HUES64 (cell line): ENCODE measurements around the gene COQ8B.

Experiments
- H3K27ac ChIP-seq: 2 replicates; pipeline ENCODE4 v1.7.0; 2013; ENCODE audit warnings: low read depth, low read length, inconsistent platforms
- H3K27me3 ChIP-seq: 2 replicates; pipeline ENCODE4 v1.6.1; 2013; ENCODE audit warnings: mild to moderate bottlenecking, low read length; ENCODE audit not compliant: insufficient read depth
- H3K36me3 ChIP-seq: 2 replicates; pipeline ENCODE4 v1.6.1; 2013; ENCODE audit warnings: mild to moderate bottlenecking, low read length; ENCODE audit not compliant: insufficient read depth
- H3K4me1 ChIP-seq: 2 replicates; pipeline ENCODE4 v1.6.1; 2013; ENCODE audit warnings: mild to moderate bottlenecking, low read length, moderate library complexity; ENCODE audit not compliant: insufficient read depth
- H3K4me3 ChIP-seq: 2 replicates; pipeline ENCODE4 v1.5.1; 2013; ENCODE audit warnings: mild to moderate bottlenecking, low read length, moderate library complexity
- H3K9ac ChIP-seq: 2 replicates; pipeline ENCODE4 v1.6.1; 2013; ENCODE audit warnings: mild to moderate bottlenecking, low read depth, low read length
- H3K9me3 ChIP-seq: 2 replicates; pipeline ENCODE4 v1.6.1; 2013; ENCODE audit warnings: low read depth, low read length; ENCODE audit not compliant: insufficient read depth
- WGBS: fragments of 150-250, 120-280 bp; methylation state at CpG from one replicate; pipeline ENCODE4 v1.1.7; 2013; ENCODE audit warnings: missing lambda C conversion rate; 5-methylcytosine and 5-hydroxymethylcytosine counted together

COQ8B gene

GRCh38 chr19:40716031-40716481 lies 630 bp downstream of the COQ8B start:
- peak overlapping the region; percentile 91 for H3K27ac ChIP-seq
- WGBS: 9% methylated on average over 8 of the region's 8 CpGs
- no peaks in the 10 kb centered on the region for H3K9me3 ChIP-seq
- H3K4me1 ChIP-seq: peaks cover 10% of the 10 kb centered on the region
- no peaks in the 10 kb centered on the region for H3K27me3 ChIP-seq
- peaks cover 21% of the 10 kb centered on the region for H3K36me3 ChIP-seq
- H3K4me3 ChIP-seq: peak overlapping the region; percentile 84
- peak overlapping the region; percentile 75 for H3K9ac ChIP-seq

DNA sequence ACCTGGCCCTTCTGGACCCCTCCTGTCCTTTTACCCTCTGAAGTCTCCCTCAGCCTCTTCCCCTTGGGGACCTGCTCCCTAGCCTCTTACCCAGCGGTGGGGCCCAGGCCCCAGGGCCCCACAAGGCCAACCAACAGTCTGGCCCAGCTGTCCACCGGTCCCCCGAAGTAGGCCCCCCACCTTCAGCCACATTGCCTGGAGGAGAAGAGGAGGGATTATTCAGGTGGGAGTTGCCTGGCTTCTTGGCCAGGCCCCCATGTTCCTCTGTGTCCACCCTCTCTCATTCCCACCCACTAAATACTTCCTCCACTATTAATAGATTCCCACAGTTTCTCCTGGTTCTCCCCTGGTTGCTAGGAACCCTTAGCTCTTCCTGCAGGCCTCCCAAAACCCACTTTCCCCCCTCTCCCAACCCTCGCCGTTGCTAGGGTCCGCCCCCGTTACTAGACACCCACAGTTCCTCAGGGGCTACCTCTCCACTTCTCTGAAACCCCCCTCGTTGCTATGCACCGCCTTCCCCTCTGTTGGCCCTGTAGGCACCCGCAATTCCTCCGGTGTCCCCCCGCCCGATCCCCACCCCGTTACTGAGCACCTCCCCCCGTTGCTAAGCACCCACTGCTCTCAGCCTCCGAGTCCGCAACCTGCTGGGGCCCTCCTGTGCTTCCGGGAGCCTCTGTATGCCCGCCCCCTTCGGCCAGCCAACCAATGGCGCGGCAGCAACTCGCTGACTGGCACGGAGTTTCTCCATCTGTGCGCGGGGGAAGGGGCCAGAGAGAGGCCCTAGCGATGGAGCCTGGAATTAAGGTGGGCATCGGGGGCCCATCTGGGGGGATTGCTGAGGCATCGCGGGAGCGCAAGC lies 2.0 kb downstream of the COQ8B start:
- H3K4me3 ChIP-seq: peak overlapping the region; percentile 84
- H3K27ac ChIP-seq: peak overlapping the region; percentile 91; the same call in 1 of the 2 replicates
- WGBS: 10% methylated on average over 31 of the region's 31 CpGs

DNA sequence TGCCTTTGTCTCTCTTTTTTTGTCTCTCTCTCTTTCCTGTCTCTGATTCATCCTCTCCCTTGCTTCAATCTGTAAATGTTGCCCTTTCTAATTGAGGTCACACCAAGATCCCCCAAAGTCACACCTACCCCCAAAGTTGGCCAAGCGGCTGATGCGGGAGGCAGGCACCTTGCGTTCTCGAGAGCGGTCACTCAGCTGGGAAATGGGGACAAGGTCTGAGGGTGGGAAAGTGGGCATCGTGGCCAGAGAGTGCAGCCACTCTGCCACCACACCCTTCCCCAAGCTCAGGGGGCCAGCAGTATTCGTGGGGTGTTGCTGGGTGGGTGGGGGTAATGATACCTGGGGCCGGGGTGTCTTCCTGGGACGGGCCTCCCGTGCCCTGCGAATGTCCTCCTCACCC lies 2.7 kb downstream of the COQ8B start:
- no peak overlapping the region for H3K9ac ChIP-seq
- H3K4me3 ChIP-seq: no peak overlapping the region; the same call in 1 of the 2 replicates
- no peak overlapping the region for H3K27ac ChIP-seq
- no peaks in the 10 kb centered on the region for H3K27me3 ChIP-seq
- peaks cover 5% of the 10 kb centered on the region for H3K4me1 ChIP-seq
- peaks cover 36% of the 10 kb centered on the region for H3K36me3 ChIP-seq
- H3K9me3 ChIP-seq: no peaks in the 10 kb centered on the region
- WGBS: 99% methylated on average over 9 of the region's 11 CpGs

More for the DNA sequence above, 2.0 kb downstream of the COQ8B start:
- H3K27me3 ChIP-seq: no peaks in the 10 kb centered on the region
- H3K9me3 ChIP-seq: no peaks in the 10 kb centered on the region
- peak overlapping the region; percentile 75 for H3K9ac ChIP-seq
- H3K36me3 ChIP-seq: peaks cover 29% of the 10 kb centered on the region
- H3K4me1 ChIP-seq: peaks cover 10% of the 10 kb centered on the region

GRCh38 chr19:40709817-40710216 lies 6.9 kb downstream of the COQ8B start:
- no peaks in the 10 kb centered on the region for H3K9me3 ChIP-seq
- H3K4me3 ChIP-seq: no peak overlapping the region
- peaks cover 69% of the 10 kb centered on the region for H3K36me3 ChIP-seq
- H3K9ac ChIP-seq: no peak overlapping the region
- no peaks in the 10 kb centered on the region for H3K27me3 ChIP-seq
- H3K27ac ChIP-seq: no peak overlapping the region
- peaks cover 3% of the 10 kb centered on the region; the same call in 1 of the 2 replicates for H3K4me1 ChIP-seq
- 94% methylated on average over 5 of the region's 5 CpGs for WGBS

DNA sequence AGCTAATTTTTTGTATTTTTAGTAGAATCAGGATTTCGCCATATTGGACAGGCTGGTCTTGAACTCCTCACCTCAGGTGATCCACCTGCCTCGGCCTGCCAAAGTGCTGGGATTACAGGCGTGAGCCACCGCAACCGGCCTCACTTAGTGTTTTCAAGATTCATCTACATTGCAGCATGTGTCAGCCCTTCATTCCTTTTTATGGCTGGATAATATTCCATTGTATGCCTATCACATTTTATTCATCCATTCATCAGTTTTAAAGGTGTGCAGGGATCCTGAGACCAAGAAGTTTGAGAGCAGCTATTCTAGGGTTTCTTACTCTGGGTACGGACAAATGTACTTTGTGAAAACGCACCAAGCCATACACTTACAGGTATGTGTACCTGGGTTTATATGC lies 9.1 kb downstream of the COQ8B start:
- 91% methylated on average over 7 of the region's 7 CpGs for WGBS
- Histone ChIP-seq H3K9ac (no peak overlapping the region), H3K4me1 (no peaks in the 10 kb centered on the region)

GRCh38 chr19:40705950-40706619 lies 10.6 kb downstream of the COQ8B start:
- no peak overlapping the region for H3K9ac ChIP-seq
- H3K27me3 ChIP-seq: no peaks in the 10 kb centered on the region
- H3K4me1 ChIP-seq: no peaks in the 10 kb centered on the region
- H3K9me3 ChIP-seq: no peaks in the 10 kb centered on the region
- WGBS: 98% methylated on average over 6 of the region's 7 CpGs
- H3K36me3 ChIP-seq: peaks cover 75% of the 10 kb centered on the region
- H3K4me3 ChIP-seq: no peak overlapping the region
- no peak overlapping the region for H3K27ac ChIP-seq

More for the DNA sequence above, 9.1 kb downstream of the COQ8B start:
- H3K36me3 ChIP-seq: peaks cover 76% of the 10 kb centered on the region
- H3K9me3 ChIP-seq: no peaks in the 10 kb centered on the region
- no peak overlapping the region for H3K4me3 ChIP-seq
- no peak overlapping the region for H3K27ac ChIP-seq
- no peaks in the 10 kb centered on the region for H3K27me3 ChIP-seq

GRCh38 chr19:40705362-40705651 lies 11.4 kb downstream of the COQ8B start:
- Histone ChIP-seq H3K27ac (no peak overlapping the region), H3K9me3 (no peaks in the 10 kb centered on the region), H3K4me1 (no peaks in the 10 kb centered on the region), H3K36me3 (peaks cover 78% of the 10 kb centered on the region), H3K9ac (no peak overlapping the region), H3K27me3 (no peaks in the 10 kb centered on the region), H3K4me3 (no peak overlapping the region)
- 95% methylated on average over 9 of the region's 9 CpGs for WGBS

DNA sequence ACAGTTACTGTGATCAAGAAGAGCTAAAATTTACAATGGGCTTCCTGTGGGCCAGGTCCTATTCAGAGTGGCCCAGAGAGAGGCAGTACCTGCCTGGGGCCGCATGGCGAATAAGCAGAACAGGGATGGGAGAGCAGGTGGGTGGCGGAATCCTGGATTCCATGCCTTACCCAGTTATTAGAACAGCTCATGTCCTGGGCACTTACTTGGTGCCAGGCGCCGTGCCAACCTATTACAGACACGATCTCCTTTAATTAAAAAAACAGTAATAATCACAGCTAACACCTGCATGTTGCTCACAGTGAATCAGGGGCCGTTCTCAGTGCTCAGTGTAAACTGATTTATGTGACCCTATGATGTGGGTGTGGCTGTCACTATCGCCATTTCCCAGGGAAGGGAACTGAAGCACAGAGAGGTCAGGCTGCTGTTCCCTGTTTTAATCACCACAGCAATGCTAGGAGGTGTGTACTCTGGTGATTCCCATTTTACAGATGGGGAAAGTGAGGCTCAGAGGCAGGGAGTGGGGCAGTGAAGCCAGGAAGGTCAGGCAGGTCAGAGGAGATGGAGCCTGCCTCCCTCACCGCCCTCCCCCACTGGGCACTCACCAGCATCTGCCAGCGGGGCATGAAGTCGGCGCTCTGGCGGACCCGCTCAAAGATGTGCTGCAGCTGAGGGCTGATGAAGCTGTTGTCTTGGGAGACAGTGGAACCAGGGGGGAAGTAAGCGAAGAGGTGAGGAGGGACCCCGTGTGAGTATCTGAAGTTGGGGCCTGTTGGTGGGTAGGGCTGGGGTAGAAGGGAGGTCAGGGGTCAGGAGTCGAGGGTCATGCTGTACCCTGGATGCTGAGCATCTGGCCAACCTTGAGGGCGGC lies 12.0 kb downstream of the COQ8B start:
- Histone ChIP-seq H3K4me1 (no peaks in the 10 kb centered on the region), H3K4me3 (no peak overlapping the region), H3K27me3 (no peaks in the 10 kb centered on the region), H3K9me3 (no peaks in the 10 kb centered on the region), H3K36me3 (peaks cover 80% of the 10 kb centered on the region), H3K9ac (no peak overlapping the region), H3K27ac (no peak overlapping the region)
- WGBS: 96% methylated on average over 18 of the region's 18 CpGs

- no peaks in the 10 kb centered on the region for H3K27me3 ChIP-seq
- no peak overlapping the region for H3K9ac ChIP-seq
- WGBS: 90% methylated on average over 24 of the region's 24 CpGs
- no peak overlapping the region for H3K27ac ChIP-seq
- no peak overlapping the region for H3K4me3 ChIP-seq
- no peaks in the 10 kb centered on the region for H3K9me3 ChIP-seq
- H3K36me3 ChIP-seq: peaks cover 69% of the 10 kb centered on the region
- H3K4me1 ChIP-seq: no peaks in the 10 kb centered on the region
Measured at GRCh38 chr19:40703029-40703755, 13.5 kb downstream of the COQ8B start.

GRCh38 chr19:40702337-40703012 lies 14.2 kb downstream of the COQ8B start:
- 66% methylated on average over 18 of the region's 18 CpGs for WGBS
- no peaks in the 10 kb centered on the region for H3K9me3 ChIP-seq
- no peak overlapping the region for H3K4me3 ChIP-seq
- no peaks in the 10 kb centered on the region for H3K4me1 ChIP-seq
- H3K27me3 ChIP-seq: no peaks in the 10 kb centered on the region
- H3K36me3 ChIP-seq: peaks cover 62% of the 10 kb centered on the region
- H3K27ac ChIP-seq: no peak overlapping the region
- peak overlapping the region; percentile 33 for H3K9ac ChIP-seq
